GM21737 (cell line): ENCODE results near the gene ZNG1B.
"Not testable (repeated sequence)": the region's sequence is repeated elsewhere in the genome, so short reads cannot be mapped to it uniquely, and the experiment has no call there.

Source experiments
- ATAC-seq: cut with Tn5 transposase; IDR thresholded peaks from one replicate; pipeline ENCODE4 v1.9.1; 2021; ENCODE audit warnings: mild to moderate bottlenecking, moderate library complexity; ENCODE audit not compliant: unreplicated experiment

Gene ZNG1B

DNA sequence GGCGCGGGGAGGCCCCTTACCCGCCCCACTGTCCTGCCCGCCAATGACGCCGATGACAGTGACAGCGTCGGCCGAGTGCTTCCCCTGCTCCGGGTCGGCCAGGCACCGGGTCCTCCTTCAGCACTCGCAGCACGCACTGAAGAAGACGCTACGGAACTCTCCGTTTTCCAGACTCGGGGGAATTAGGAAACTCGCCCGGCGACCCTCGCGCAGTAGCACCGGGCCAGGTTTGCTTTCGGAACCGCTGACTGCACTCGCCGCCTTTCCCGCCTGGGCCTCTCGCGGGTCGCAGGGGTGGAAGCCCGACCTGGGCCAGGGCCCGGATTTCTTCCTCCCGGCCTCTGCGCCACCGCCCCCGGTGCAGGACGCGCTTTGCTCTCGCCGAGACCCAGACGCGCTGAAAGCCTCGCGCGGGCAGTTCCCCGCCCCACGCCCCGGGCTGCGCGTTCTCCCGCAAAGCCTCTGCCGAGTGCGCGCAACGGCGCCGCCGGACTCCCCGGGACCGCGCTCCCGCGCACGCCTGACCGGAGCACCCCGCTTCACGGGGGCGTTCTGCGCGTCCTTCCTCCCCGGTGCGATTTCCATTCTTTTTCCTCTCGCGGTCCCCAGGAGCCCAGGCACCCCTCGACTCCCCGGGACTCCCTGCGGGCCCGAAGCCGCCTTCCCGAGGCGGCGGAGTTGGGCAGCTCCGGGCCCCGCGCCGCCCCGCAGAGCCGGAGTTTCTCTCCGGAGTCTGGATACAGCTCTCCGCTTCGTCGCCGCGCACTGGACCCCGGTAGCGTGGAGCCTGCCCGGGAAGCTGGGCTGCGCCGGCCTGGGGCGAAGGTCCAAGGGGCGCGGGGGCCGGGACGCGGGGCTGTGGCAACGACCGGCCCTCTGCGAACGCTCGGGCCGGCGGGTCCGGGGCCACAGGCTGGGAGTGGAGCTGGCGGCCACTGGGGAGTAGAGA lies 65.9 kb downstream of the ZNG1B start:
- not testable (repeated sequence) for ATAC-seq

DNA sequence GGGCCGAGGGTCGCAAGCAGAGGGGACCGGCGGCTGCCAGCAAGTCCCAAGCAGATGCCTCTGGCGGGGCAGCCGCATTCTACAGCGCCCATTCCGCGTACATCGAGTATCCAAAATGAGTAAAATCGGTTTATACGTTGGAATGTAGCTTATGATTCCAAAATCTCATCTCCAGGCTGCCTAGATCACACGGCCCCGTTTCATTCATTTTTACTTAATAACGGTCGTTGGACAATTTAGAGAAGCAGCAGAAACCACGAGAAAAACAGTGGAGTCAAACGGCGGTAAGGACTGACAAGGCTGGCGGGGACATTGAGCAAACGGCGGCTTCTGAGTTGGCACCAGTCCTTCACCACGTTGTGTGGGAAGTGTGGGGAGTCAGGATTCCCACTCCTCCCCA lies 66.6 kb downstream of the ZNG1B start:
- ATAC-seq = not testable (repeated sequence)

DNA sequence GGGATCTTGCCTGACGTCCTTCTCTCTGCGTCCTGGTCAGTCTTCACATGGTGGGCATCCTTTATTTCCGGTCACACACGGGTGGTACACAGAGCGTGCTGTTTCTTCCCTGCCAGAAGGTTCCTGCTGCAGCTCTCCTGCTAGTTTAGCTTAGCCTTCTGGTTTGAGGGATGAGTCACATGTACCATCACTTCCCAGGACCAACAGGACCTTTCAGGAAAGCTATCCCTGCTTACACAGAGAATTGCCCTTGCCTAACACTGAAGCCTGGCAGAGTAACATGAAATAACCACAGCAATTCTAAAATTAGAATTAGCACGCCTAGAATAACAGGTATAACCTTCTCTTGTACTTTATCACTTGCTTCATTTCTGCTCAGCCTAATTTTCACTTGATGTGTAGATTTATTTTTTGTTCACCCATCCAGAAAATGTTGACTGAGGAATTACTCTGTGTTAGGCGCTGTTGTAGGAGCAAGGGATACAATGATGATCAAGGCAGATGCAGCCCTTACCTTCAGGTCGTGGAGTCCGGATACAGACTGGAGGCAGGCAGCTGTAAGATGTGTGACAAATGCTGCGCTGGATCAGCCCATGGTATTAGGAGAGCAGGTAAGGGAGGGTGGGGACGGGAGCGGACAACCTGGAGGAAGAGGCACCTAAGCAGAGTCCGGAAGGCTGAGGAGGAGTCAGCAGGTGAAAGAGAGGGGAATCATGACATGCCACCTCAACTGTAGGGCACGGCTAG lies 70.1 kb downstream of the ZNG1B start:
- ATAC-seq = not testable (repeated sequence)

DNA sequence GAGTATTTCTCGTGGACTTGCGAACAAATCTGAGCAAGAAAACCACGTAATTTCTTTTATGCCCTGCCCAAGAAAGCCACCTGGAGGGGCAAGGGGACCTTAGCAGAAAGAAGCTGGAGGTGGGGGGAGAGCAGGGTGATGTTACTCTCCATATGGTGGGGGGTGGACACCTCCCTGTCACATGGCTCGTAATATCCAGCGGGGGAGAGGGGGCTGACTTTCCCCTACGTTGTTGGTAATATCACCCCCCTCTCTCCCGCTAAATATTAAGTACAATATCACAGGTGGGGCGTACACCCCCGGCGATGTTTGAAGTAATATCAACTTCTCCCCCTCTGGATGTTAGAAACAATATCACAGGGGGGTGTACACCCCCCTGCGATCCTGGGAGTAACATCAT lies 70.7 kb downstream of the ZNG1B start:
- not testable (repeated sequence) for ATAC-seq

DNA sequence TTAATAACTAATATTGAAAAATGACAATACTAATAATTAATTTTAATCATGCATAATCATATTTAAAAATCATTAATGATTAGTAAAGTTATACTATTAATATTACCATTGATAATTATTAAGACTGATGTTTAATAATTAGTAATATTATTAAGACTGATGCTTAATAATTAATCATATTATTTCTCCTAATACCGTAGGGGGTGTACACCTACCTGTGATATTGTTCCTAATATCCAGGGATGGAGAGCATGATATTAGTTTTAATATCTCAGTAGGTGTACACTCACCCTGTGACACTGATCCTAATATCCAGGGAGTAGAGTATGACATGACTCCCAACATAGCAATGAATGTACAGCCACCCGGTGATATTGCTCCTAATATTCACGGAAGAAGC lies 73.4 kb downstream of the ZNG1B start:
- ATAC-seq = not testable (repeated sequence)

DNA sequence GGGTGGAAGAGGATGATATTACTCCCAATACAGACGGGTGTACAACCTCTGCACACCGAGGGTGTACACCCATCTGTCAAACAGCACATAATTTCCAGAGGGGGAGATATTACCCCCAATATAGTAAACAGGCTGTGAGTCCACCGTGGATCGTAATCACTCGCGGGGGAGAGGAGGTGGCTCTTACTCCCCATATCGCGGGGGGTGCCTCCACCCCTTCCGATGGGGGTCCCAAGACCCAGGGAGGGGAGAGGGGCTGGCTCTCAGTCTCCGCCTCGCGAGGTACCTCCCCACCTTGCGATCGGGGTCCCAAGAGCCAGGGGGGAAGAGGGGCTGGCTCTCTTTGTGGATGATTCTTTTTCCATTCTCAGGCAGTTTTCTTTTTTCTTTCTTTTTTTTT lies 74.4 kb downstream of the ZNG1B start:
- ATAC-seq = not testable (repeated sequence)

DNA sequence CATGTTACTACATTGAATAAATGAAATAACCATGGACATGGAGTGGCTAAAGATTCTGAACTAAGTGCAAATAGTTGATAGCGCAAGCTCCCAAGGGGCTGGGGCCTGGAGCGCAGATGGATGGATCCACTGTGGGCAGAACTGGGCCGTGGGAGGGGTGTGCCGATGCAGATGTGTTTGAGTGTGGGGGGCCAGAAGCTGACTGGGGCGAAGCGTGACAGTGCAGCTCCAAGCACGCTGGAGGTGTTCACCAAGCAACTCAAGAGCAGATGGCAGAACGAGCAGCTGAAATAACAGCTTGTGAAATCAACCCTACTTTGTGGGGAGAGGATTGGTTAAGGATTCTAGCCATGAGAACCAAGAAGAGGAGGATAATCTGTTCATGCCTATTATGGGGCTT lies 78.0 kb downstream of the ZNG1B start:
- not testable (repeated sequence) for ATAC-seq

DNA sequence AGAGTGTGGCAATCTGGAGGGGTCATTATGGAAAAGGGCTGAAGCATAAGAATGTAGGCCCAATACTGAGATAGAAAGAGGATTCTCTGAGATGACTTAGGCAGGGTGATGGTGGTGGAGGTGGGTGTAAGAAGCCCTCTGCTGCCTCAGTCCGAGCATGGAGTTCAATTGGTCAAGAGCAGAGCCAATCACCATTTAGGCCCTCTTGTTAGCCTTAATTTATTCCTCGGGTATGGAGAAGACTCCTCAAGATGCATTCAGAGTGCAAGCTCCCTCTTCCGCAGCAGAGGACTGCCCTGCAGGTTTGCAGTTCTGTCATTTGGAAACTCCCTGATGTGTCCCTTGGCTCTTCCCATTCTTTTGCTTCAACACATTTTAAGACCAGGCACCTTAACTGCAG lies 78.5 kb downstream of the ZNG1B start:
- ATAC-seq = not testable (repeated sequence)

DNA sequence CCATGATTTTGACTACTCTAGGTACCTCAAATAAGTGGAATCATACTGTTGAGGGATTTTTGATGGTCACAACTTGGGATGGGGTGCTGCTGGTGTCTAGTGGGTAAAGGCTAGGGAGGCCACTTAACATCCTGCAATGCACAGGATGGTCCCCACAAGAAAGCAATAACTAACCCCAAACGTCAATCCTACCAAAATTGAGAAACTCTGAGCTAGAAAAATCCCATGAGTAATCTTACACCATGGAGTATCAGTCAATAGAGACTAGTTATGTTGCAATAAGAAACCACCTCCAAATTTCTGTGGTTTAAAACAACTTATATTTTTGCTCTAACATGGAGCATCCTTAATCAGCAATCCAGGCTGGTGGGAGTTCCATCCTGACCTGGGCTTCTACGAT lies 79.5 kb downstream of the ZNG1B start:
- not testable (repeated sequence) for ATAC-seq

DNA sequence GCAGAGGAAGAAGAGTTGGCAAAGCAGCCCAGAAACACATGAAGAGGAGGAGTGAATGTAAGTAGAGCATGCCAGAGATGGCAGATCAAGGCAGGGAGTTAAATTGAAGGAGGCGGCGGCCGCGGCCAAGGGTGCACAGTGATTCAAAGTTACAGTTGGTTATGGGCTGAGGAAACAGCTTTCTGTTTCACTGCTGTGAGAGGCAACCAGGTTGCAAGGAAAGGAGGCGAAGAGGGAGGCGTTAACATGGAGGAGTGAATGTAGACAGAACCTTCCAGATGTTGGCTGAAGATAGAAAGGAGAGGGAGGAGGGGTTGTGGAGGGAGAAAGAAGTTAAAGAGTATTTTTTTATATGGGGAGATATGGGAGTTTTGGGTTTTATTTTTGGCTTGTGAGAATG lies 83.3 kb downstream of the ZNG1B start:
- ATAC-seq = not testable (repeated sequence)

DNA sequence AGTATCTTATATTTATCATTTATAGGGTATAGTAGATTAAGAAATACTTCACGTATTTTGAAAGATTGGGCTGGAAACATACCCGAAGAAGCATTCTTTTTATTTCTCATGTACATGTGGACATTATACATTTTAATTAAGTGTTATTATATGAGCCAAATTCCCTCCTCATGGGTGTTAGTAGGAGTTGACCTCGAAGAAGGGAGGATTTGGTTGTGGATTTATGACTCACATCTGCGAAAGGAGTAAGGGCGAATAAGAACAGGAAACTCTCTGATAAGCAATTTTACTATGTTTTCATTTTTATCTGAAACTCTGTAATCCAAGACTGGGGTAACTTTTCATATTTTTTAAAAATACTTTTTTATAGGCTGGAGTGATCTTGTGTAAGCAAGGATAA lies 84.0 kb downstream of the ZNG1B start:
- not testable (repeated sequence) for ATAC-seq

DNA sequence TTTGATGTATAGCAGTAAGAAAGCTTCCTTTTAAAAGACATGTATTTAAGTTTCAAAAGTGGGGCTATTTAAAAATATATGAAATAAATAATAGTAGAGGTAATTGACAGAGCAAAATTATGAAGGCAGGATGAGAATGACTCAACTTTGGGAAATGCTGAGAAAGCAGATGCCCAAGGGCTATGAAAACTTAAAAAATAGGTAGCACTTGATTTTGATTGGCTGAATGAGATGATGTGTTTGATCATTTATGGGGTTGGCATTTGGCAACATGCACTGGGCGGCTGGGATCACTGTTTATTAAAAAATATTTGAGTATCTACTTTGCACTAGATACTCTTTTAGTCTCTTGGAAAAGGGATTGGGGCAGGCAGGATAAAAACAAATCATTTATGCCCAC lies 87.5 kb downstream of the ZNG1B start:
- not testable (repeated sequence) for ATAC-seq

DNA sequence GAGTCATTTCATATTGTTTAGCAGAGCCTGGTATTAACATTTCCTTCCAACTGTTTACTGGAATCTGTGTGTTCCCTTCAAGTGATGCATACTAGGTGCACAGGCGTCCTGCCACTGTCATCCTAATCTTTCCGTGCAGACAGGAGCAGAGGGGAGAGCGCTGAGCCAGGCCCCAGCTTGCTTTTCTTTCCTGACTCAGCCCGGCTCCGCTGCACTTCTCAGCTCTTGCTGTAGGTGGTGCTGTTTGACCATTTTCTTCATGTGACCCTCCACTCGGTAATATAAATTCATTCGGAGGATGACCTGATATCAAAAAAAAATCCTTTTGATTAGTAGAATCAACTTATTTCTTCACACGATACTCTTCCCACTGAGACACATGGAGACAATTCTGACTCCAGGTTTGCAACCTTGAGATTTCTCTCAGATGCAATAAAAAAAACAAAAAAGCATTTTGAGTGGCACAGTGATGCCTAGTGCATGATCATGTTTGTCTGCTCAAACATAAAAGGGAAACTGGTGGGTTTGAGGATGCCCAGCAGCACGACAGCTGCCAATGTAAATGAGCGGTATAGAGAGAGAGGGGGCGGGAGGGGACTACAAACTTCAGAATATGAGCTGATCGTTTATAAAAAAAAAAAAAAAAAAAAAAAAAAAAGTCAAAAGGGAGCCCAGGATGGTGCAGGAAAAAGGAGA lies 90.0 kb downstream of the ZNG1B start:
- not testable (repeated sequence) for ATAC-seq

DNA sequence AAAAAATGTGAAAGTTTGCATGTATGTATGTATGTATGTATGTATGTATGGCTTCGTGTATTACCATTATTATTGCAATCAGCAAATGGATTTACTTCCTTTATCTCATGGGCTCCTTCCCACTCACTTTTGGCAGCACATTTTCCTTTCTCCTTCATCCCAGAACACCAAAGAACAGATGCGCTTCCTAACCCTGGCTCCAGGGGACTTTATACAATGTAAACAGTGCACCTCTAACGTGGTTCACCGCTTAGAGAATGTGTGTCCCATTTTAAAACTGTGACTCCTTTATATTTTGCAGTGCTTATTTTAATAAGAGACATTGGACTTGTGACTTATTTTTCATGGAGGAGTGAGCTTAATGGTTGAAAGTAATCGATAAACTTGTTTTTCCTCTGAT lies 90.6 kb downstream of the ZNG1B start:
- ATAC-seq = not testable (repeated sequence)

DNA sequence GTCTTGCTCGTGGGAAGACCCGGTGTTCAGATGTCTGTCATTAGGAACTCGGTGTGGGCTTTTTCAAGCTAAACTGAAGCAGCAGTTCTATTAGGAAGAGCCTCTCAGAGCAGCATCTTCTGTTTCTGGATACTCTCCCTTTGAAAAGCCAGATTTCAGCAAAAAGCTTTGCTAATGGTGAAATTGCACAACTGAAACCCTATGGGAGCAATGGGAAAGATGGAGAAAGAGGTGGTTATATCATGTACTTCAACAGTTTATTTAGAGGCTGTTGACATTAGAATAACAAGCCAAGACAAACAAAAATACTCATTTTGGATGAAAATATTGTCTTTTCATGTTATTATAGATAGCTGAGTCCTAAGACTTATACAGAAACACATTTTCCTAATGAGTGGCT lies 91.4 kb downstream of the ZNG1B start:
- ATAC-seq = not testable (repeated sequence)

DNA sequence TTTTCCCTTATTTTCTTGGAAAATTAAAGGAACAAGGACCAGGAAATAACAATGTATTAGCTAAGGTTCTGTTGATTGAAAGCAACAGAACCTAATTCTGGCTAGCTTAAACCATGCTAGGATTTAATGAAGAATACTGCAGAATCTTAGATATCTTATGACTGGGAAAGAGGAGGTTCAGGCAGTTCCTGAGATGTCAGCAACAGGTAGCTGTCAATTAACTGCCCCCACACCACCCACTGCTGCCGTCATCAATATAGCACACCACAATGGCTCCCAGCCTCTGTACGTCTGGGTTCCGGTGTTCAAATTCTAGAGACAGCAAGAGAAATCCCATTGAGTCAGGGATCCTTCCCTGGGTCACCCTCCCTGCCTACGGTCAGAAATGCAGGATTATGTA lies 95.5 kb downstream of the ZNG1B start:
- not testable (repeated sequence) for ATAC-seq

DNA sequence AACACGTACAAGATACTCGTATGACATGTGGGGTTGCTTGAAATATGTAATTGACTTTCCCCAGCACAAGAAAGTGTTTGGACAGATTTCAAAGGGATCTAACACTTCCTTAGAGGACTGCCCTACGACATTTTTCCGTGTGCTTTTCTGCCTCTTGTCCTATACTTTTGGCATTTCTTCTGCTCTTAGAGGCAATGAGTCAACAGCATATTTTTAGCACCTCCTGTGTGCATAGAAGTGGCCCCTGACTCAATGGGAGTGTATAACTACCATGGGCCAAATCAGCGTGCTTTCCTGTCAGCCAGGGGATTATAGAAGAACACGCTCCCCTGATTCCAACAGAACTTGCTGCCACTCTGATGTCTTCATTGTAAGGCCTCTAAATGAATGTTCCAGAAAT lies 99.1 kb downstream of the ZNG1B start:
- not testable (repeated sequence) for ATAC-seq

DNA sequence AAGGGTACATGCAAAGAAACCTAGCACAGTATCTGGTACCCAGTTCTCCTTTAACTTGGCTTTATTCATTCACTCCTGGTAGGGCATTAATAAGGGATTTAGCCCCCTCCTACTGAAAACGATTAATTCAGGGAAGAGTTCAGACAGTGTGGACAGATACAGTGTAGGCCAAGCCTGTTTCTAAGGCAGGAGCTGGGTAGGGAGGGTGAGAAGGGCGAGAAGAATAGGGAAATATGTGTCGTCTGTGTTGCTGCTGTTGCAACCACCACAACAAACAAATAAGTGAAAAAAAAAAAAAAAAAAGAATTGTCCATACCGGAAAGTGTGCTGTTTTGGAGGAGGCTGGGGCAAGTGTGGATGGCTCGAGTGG lies 103.3 kb downstream of the ZNG1B start:
- not testable (repeated sequence) for ATAC-seq

DNA sequence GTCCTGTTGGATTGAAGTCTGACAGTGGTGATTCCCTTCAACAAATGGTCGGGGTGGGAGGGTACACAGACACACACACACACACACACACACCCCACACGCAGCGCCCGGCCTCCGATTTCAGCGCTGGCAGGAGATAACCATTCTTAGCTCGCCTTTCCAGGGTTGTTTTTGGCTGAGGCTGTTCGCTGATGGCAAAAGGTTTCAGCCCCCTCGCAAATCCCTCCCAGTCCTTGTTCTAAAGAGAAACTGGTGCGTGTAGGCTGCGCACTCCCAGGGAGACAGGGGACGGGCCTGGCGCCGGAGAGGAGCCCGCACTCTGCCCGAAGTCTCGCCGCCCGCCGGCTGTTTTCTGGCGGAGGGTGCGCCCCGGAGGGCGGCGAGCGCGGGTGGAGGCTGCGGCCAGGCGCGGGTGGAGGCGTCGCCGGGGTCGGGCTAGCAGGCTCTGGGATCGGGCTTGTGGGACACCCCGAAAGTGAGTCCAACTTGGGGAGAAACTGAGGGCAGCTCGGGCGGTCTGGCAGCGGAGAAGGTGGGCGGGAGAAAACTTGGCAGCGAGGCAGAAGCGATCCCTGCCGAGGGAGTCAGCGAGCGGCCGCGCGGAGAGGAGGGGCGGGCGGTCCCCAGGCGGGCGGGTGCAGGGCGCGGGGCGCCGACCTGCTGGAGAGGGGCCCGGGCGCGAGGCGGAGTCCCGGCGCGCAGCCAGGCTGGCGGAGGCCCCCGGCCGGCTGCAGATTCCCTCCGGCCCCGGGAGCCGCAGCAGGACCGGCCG lies 103.9 kb downstream of the ZNG1B start:
- ATAC-seq = not testable (repeated sequence)

DNA sequence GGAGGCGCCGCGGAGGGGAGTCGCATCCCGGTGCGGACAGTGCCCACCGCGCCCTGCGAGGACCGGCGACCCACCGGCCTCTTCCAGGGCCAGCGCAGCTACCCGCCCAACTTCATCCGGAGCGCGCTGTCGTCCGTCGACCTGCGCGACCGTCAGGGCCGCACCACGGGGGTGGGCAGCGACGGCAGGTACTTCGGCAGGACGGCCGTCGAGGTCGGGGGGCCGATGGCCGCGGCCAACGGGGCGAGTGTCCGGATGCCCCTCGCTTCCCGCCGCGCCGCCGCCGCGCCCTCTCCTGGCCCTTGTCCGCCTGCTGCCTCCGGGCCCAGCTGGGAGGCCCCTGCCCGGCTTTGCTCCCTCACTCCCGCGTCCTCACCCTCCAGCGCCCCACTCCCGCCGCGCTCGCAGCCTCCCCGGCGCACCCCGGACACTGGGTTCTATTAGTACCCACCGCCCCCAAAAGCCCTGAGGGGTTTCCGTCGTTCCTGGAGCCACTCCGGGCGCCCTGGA lies 104.5 kb downstream of the ZNG1B start:
- not testable (repeated sequence) for ATAC-seq
